ENCODE measurements around the gene ACTN1.

The ACTN1 gene

DNA sequence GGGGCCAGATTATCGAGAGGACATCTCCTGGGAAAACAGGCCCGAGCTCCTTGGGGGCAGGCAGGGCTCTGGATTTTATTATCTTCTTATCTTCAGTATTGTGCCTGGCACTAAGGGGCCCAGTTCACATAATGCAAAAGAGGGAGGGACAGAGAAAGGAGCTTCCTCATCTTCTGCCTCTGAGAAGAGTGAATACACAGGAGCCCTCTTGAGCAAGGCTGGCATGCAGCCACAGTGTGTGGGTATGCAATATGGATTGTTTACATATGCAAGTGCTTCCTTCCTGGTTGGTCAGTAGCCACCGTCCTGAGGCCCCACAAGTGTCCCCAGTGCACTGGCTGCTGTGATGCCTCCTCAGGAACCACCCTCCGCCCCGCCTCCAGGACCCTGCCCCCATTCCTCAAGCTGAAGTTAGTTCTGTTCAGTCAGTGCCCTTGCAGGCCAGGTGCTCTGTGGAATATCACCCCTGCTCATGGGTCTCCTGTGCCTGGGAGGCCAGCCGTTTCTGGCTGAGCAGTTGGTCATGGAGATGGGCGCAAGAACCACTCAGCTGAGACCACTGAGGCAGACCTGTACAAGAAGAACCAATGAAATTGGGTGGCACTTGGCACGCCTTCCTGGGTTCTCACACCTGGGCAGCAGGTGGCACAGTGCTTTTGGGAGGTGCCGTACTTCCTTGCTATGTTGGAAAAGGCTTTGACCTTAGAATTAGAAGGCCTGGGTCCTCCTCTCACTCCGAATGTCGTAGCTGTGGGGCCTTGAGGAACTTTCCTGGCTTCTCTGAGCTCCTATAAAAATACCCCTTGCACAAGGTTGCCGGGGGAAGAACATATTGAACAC lies 35.1 kb upstream of the ACTN1 start (continued):
- TF ChIP-seq, protein P1, sequence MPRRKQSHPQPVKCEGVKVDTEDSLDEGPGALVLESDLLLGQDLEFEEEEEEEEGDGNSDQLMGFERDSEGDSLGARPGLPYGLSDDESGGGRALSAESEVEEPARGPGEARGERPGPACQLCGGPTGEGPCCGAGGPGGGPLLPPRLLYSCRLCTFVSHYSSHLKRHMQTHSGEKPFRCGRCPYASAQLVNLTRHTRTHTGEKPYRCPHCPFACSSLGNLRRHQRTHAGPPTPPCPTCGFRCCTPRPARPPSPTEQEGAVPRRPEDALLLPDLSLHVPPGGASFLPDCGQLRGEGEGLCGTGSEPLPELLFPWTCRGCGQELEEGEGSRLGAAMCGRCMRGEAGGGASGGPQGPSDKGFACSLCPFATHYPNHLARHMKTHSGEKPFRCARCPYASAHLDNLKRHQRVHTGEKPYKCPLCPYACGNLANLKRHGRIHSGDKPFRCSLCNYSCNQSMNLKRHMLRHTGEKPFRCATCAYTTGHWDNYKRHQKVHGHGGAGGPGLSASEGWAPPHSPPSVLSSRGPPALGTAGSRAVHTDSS (tag by site-specific recombination; IDR thresholded peaks at IDR 0.05): 0 out of 2 replicates have a peak, but pooled peaks have one; percentile 16
- no peak for TF ChIP-seq ZNF274 (IDR thresholded peaks at IDR 0.05; ENCODE audit: low read length)
- TF ChIP-seq ZNF274 (tag by site-specific recombination; IDR thresholded peaks at IDR 0.05; ENCODE audit: borderline replicate concordance): no peak
- TF ChIP-seq ZFP69B (tag by site-specific recombination; IDR thresholded peaks at IDR 0.05): no peak; the same call in 1 of the 2 replicates
- TF ChIP-seq, protein P2, sequence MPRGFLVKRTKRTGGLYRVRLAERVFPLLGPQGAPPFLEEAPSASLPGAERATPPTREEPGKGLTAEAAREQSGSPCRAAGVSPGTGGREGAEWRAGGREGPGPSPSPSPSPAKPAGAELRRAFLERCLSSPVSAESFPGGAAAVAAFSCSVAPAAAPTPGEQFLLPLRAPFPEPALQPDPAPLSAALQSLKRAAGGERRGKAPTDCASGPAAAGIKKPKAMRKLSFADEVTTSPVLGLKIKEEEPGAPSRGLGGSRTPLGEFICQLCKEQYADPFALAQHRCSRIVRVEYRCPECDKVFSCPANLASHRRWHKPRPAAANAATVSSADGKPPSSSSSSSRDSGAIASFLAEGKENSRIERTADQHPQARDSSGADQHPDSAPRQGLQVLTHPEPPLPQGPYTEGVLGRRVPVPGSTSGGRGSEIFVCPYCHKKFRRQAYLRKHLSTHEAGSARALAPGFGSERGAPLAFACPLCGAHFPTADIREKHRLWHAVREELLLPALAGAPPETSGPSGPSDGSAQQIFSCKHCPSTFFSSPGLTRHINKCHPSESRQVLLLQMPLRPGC (tag by site-specific recombination; IDR thresholded peaks at IDR 0.05): no peak
- TF ChIP-seq, protein P3, sequence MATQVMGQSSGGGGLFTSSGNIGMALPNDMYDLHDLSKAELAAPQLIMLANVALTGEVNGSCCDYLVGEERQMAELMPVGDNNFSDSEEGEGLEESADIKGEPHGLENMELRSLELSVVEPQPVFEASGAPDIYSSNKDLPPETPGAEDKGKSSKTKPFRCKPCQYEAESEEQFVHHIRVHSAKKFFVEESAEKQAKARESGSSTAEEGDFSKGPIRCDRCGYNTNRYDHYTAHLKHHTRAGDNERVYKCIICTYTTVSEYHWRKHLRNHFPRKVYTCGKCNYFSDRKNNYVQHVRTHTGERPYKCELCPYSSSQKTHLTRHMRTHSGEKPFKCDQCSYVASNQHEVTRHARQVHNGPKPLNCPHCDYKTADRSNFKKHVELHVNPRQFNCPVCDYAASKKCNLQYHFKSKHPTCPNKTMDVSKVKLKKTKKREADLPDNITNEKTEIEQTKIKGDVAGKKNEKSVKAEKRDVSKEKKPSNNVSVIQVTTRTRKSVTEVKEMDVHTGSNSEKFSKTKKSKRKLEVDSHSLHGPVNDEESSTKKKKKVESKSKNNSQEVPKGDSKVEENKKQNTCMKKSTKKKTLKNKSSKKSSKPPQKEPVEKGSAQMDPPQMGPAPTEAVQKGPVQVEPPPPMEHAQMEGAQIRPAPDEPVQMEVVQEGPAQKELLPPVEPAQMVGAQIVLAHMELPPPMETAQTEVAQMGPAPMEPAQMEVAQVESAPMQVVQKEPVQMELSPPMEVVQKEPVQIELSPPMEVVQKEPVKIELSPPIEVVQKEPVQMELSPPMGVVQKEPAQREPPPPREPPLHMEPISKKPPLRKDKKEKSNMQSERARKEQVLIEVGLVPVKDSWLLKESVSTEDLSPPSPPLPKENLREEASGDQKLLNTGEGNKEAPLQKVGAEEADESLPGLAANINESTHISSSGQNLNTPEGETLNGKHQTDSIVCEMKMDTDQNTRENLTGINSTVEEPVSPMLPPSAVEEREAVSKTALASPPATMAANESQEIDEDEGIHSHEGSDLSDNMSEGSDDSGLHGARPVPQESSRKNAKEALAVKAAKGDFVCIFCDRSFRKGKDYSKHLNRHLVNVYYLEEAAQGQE (tag by site-specific recombination; IDR thresholded peaks at IDR 0.05): no peak
- TF ChIP-seq, protein P4, sequence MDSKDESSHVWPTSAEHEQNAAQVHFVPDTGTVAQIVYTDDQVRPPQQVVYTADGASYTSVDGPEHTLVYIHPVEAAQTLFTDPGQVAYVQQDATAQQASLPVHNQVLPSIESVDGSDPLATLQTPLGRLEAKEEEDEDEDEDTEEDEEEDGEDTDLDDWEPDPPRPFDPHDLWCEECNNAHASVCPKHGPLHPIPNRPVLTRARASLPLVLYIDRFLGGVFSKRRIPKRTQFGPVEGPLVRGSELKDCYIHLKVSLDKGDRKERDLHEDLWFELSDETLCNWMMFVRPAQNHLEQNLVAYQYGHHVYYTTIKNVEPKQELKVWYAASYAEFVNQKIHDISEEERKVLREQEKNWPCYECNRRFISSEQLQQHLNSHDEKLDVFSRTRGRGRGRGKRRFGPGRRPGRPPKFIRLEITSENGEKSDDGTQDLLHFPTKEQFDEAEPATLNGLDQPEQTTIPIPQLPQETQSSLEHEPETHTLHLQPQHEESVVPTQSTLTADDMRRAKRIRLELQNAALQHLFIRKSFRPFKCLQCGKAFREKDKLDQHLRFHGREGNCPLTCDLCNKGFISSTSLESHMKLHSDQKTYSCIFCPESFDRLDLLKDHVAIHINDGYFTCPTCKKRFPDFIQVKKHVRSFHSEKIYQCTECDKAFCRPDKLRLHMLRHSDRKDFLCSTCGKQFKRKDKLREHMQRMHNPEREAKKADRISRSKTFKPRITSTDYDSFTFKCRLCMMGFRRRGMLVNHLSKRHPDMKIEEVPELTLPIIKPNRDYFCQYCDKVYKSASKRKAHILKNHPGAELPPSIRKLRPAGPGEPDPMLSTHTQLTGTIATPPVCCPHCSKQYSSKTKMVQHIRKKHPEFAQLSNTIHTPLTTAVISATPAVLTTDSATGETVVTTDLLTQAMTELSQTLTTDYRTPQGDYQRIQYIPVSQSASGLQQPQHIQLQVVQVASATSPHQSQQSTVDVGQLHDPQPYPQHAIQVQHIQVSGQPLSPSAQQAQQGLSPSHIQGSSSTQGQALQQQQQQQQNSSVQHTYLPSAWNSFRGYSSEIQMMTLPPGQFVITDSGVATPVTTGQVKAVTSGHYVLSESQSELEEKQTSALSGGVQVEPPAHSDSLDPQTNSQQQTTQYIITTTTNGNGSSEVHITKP (tag by site-specific recombination; IDR thresholded peaks at IDR 0.05): 0 out of 2 replicates have a peak, but pooled peaks have one; percentile 18
- no peak for TF ChIP-seq ZNF785 (tag by site-specific recombination; IDR thresholded peaks at IDR 0.05)
- no peak for TF ChIP-seq ZNF311 (tag by site-specific recombination; IDR thresholded peaks at IDR 0.05; ENCODE audit: borderline replicate concordance)
- TF ChIP-seq KLF8 (tag by site-specific recombination; IDR thresholded peaks at IDR 0.05): no peak
- TF ChIP-seq ZNF777 (tag by site-specific recombination; IDR thresholded peaks at IDR 0.05; ENCODE audit: borderline replicate concordance): no peak
- TF ChIP-seq, protein P5, sequence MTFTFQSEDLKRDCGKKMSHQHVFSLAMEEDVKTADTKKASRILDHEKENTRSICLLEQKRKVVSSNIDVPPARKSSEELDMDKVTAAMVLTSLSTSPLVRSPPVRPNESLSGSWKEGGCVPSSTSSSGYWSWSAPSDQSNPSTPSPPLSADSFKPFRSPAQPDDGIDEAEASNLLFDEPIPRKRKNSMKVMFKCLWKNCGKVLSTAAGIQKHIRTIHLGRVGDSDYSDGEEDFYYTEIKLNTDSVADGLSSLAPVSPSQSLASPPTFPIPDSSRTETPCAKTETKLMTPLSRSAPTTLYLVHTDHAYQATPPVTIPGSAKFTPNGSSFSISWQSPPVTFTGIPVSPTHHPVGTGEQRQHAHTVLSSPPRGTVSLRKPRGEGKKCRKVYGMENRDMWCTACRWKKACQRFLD (tag by site-specific recombination; IDR thresholded peaks at IDR 0.05): no peak
- no peak for TF ChIP-seq ZNF266 (tag by site-specific recombination; IDR thresholded peaks at IDR 0.05; ENCODE audit: low read depth)
- TF ChIP-seq, protein P6, sequence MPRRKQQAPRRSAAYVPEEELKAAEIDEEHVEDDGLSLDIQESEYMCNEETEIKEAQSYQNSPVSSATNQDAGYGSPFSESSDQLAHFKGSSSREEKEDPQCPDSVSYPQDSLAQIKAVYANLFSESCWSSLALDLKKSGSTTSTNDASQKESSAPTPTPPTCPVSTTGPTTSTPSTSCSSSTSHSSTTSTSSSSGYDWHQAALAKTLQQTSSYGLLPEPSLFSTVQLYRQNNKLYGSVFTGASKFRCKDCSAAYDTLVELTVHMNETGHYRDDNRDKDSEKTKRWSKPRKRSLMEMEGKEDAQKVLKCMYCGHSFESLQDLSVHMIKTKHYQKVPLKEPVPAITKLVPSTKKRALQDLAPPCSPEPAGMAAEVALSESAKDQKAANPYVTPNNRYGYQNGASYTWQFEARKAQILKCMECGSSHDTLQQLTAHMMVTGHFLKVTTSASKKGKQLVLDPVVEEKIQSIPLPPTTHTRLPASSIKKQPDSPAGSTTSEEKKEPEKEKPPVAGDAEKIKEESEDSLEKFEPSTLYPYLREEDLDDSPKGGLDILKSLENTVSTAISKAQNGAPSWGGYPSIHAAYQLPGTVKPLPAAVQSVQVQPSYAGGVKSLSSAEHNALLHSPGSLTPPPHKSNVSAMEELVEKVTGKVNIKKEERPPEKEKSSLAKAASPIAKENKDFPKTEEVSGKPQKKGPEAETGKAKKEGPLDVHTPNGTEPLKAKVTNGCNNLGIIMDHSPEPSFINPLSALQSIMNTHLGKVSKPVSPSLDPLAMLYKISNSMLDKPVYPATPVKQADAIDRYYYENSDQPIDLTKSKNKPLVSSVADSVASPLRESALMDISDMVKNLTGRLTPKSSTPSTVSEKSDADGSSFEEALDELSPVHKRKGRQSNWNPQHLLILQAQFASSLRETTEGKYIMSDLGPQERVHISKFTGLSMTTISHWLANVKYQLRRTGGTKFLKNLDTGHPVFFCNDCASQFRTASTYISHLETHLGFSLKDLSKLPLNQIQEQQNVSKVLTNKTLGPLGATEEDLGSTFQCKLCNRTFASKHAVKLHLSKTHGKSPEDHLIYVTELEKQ (tag by site-specific recombination; IDR thresholded peaks at IDR 0.05; ENCODE audit: borderline replicate concordance): no peak
- TF ChIP-seq FEZF1 (tag by site-specific recombination; IDR thresholded peaks at IDR 0.05): no peak
- TF ChIP-seq OSR2 (tag by site-specific recombination; IDR thresholded peaks at IDR 0.05): peak; percentile 94
- TF ChIP-seq ZNF830 (tag by site-specific recombination; IDR thresholded peaks at IDR 0.05; ENCODE audit: low read depth): no peak
- TF ChIP-seq ZNF23 (tag by site-specific recombination; IDR thresholded peaks at IDR 0.05; ENCODE audit: borderline replicate concordance): no peak
- no peak for TF ChIP-seq KLF7 (tag by site-specific recombination; IDR thresholded peaks at IDR 0.05; ENCODE audit: borderline replicate concordance)
- TF ChIP-seq ZNF529 (tag by site-specific recombination; IDR thresholded peaks at IDR 0.05; ENCODE audit: insufficient replicate concordance): no peak
- no peak for TF ChIP-seq ZNF664 (tag by site-specific recombination; IDR thresholded peaks at IDR 0.05)
- no peak for TF ChIP-seq ZNF169 (tag by site-specific recombination; IDR thresholded peaks at IDR 0.05)
- TF ChIP-seq ZNF202 (tag by site-specific recombination; IDR thresholded peaks at IDR 0.05; ENCODE audit: borderline replicate concordance): no peak
